Ishikawa (cell line): ENCODE measurements around the gene IMMP2L.

Experiments
- CEBPB ChIP-seq: IDR thresholded peaks from 2 replicates; pipeline ENCODE4 v1.6.1; 2012
- EGR1 ChIP-seq: IDR thresholded peaks from 2 replicates; pipeline ENCODE4 v1.6.1; 2012
- EP300 ChIP-seq: IDR thresholded peaks from 2 replicates; pipeline ENCODE4 v1.6.1; 2012; ENCODE audit warnings: borderline replicate concordance
- FOXM1 ChIP-seq: IDR thresholded peaks from 2 replicates; pipeline ENCODE4 v1.6.1; 2012; ENCODE audit warnings: low read depth, borderline replicate concordance
- NFIC ChIP-seq: IDR thresholded peaks from 2 replicates; pipeline ENCODE4 v1.6.1; 2012
- RAD21 ChIP-seq: IDR thresholded peaks from 2 replicates; pipeline ENCODE4 v1.6.1; 2012; ENCODE audit warnings: low read depth
- TAF1 ChIP-seq: IDR thresholded peaks from 2 replicates; pipeline ENCODE4 v1.6.1; 2012; ENCODE audit warnings: low read depth, mild to moderate bottlenecking
- TCF12 ChIP-seq: IDR thresholded peaks from 2 replicates; pipeline ENCODE4 v1.6.1; 2012; ENCODE audit warnings: low read depth
- TEAD4 ChIP-seq: IDR thresholded peaks from 2 replicates; pipeline ENCODE4 v1.6.1; 2012
- YY1 ChIP-seq: IDR thresholded peaks from 2 replicates; pipeline ENCODE4 v1.6.1; 2012; ENCODE audit warnings: low read depth
- ZBTB7A ChIP-seq: IDR thresholded peaks from 2 replicates; pipeline ENCODE4 v1.6.1; 2012; ENCODE audit warnings: low read depth
- TF ChIP-seq, protein P1 (sequence below): IDR thresholded peaks from 2 replicates; pipeline ENCODE4 v1.6.1; 2012; ENCODE audit warnings: low read depth, mild to moderate bottlenecking
- TF ChIP-seq, protein P2 (sequence below): IDR thresholded peaks from 2 replicates; pipeline ENCODE4 v1.6.1; 2012
- TF ChIP-seq, protein P3 (sequence below): IDR thresholded peaks from 2 replicates; pipeline ENCODE4 v1.6.1; 2012

DNA sequence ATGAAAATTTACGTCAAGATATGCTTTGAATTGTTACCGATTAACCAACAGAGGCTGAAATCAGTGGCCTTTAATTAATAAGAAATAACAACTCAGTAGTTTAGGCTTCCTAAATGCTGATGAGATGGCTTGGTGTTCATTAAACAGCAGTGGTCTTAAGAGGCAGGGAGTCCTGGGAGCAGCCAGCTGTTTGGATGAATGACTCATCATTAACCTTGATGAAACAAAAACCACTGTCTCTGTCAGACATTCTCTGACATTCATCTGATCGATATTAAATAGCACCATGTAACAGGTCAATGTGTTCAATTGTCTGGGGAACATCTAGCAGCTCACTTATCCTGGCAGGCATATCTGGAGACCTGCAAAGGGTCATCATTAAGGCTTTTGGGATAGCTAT is 705.6 kb downstream of the IMMP2L start:
- TF ChIP-seq, protein P1, sequence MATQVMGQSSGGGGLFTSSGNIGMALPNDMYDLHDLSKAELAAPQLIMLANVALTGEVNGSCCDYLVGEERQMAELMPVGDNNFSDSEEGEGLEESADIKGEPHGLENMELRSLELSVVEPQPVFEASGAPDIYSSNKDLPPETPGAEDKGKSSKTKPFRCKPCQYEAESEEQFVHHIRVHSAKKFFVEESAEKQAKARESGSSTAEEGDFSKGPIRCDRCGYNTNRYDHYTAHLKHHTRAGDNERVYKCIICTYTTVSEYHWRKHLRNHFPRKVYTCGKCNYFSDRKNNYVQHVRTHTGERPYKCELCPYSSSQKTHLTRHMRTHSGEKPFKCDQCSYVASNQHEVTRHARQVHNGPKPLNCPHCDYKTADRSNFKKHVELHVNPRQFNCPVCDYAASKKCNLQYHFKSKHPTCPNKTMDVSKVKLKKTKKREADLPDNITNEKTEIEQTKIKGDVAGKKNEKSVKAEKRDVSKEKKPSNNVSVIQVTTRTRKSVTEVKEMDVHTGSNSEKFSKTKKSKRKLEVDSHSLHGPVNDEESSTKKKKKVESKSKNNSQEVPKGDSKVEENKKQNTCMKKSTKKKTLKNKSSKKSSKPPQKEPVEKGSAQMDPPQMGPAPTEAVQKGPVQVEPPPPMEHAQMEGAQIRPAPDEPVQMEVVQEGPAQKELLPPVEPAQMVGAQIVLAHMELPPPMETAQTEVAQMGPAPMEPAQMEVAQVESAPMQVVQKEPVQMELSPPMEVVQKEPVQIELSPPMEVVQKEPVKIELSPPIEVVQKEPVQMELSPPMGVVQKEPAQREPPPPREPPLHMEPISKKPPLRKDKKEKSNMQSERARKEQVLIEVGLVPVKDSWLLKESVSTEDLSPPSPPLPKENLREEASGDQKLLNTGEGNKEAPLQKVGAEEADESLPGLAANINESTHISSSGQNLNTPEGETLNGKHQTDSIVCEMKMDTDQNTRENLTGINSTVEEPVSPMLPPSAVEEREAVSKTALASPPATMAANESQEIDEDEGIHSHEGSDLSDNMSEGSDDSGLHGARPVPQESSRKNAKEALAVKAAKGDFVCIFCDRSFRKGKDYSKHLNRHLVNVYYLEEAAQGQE = no peak
- TF ChIP-seq NFIC = no peak
- no peak for TF ChIP-seq YY1
- TF ChIP-seq, protein P2, sequence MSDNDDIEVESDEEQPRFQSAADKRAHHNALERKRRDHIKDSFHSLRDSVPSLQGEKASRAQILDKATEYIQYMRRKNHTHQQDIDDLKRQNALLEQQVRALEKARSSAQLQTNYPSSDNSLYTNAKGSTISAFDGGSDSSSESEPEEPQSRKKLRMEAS = no peak
- no peak for TF ChIP-seq RAD21
- no peak for TF ChIP-seq EP300
- TF ChIP-seq TAF1 = no peak
- TF ChIP-seq TCF12 = no peak
- no peak for TF ChIP-seq EGR1
- TF ChIP-seq, protein P3, sequence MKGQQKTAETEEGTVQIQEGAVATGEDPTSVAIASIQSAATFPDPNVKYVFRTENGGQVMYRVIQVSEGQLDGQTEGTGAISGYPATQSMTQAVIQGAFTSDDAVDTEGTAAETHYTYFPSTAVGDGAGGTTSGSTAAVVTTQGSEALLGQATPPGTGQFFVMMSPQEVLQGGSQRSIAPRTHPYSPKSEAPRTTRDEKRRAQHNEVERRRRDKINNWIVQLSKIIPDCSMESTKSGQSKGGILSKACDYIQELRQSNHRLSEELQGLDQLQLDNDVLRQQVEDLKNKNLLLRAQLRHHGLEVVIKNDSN = no peak
- no peak for TF ChIP-seq CEBPB
- no peak for TF ChIP-seq ZBTB7A
- no peak for TF ChIP-seq FOXM1
- no peak for TF ChIP-seq TEAD4
